HepG2 (cell line): ENCODE data around the gene MTG1. TPM values are rescaled to one million over a fixed set of nuclear protein-coding genes. Genes with fewer than 3 reads are reported as not detected.

Experiments
- ATAC-seq: fragments of 200-7000 bp; cut with Tn5 transposase; 3 replicates; pipeline ENCODE4 v1.9.1; 2020; ENCODE audit warnings: mild to moderate bottlenecking, moderate library complexity
- BruUV-seq: library from RNA; stranded (reverse); fragments of 400-500 nt; replicated peaks from 2 replicates; lab custom pipeline; 2021; lab: Mats Ljungman, UMichigan
- CTCF ChIA-PET: fragments of 300-600 bp; formaldehyde crosslinking; extraction: SDS; loops from one replicate; lab custom pipeline; 2021; ENCODE audit warnings: low total read pairs, inconsistent platforms, low intra/inter-chr PET ratio; lab: Yijun Ruan, JAX
- POLR2A ChIA-PET: fragments of 350-600 bp; sonication (Branson Sonifier 250); formaldehyde crosslinking; loops from one replicate; lab custom pipeline; 2020; ENCODE audit warnings: antibody characterized with exemption, inconsistent platforms; lab: Yijun Ruan, JAX
- DNase-seq: peaks from one replicate; pipeline ENCODE4 v3.0.0-alpha.2; 2015; ENCODE audit warnings: low spot score
- FAIRE-seq: peaks from 3 replicates; lab custom pipeline; 2011; peaks lifted over from hg19 to GRCh38; lab: Jason Lieb, UNC
- H2AFZ ChIP-seq: one replicate; pipeline ENCODE4 v1.6.1; 2011; ENCODE audit warnings: low read length, inconsistent platforms
- H3K27ac ChIP-seq: fragments of 300-600 bp; 3 replicates; pipeline ENCODE4 v1.8.0; 2011; ENCODE audit warnings: mixed run types, mild to moderate bottlenecking, mixed read lengths, low read length, inconsistent platforms; ENCODE audit not compliant: insufficient read depth; ENCODE audit errors: extremely low read length
- H3K27me3 ChIP-seq, 2 experiments: fragments of 200-600 bp in 1 of 2; 2 replicates in 1 of 2; 3 replicates in 1 of 2; pipeline versions ENCODE4 v1.6.0 to v1.8.0; 2011; ENCODE audit warnings: low read length in 2 of 2, mild to moderate bottlenecking in 2 of 2, moderate library complexity in 2 of 2, inconsistent platforms in 1 of 2; ENCODE audit not compliant: insufficient read depth in 2 of 2, control insufficient read depth in 1 of 2
- H3K36me3 ChIP-seq, 2 experiments: fragments of 200-600 bp in 1 of 2; replicated peaks in 1 of 2; 2 replicates in 1 of 2; 3 replicates in 1 of 2; pipeline versions ENCODE4 v1.5.1 to v1.8.0; 2011; ENCODE audit warnings: low read length in 2 of 2, inconsistent platforms in 1 of 2; ENCODE audit not compliant: insufficient read depth in 2 of 2, control insufficient read depth in 1 of 2
- H3K4me1 ChIP-seq: 2 replicates; pipeline ENCODE4 v1.5.1; 2012; ENCODE audit warnings: low read length, inconsistent platforms; ENCODE audit not compliant: insufficient read depth
- H3K4me2 ChIP-seq: 2 replicates; pipeline ENCODE4 v1.6.0; 2011; ENCODE audit warnings: low read depth, low read length, inconsistent platforms
- H3K4me3 ChIP-seq, 3 experiments: fragments of 200-600 bp in 1 of 3; sonication (generic), shearing (Covaris generic) in 1 of 3; replicated peaks in 1 of 3; 2 replicates each; pipeline ENCODE4 v1.5.1; 2011 to 2016; ENCODE audit warnings: low read length in 3 of 3, inconsistent platforms in 2 of 3, low read depth in 2 of 3, mild to moderate bottlenecking in 2 of 3, control low read depth in 1 of 3, mixed read lengths in 1 of 3; ENCODE audit not compliant: insufficient read depth in 1 of 3
- H3K79me2 ChIP-seq: one replicate; pipeline ENCODE4 v1.6.1; 2011; ENCODE audit warnings: low read length, inconsistent platforms; ENCODE audit not compliant: insufficient read depth
- H3K9ac ChIP-seq: 2 replicates; pipeline ENCODE4 v1.6.0; 2011; ENCODE audit warnings: mild to moderate bottlenecking, low read depth, low read length, inconsistent platforms; ENCODE audit not compliant: insufficient read depth
- H3K9me3 ChIP-seq: 2 replicates; pipeline ENCODE4 v1.5.1; 2012; ENCODE audit warnings: mild to moderate bottlenecking, low read length
- H4K20me1 ChIP-seq: 2 replicates; pipeline ENCODE4 v1.6.0; 2011; ENCODE audit warnings: inconsistent platforms, mild to moderate bottlenecking, low read length, moderate library complexity; ENCODE audit not compliant: insufficient read depth
- ETV5 ChIP-seq: IDR thresholded peaks from 2 replicates; pipeline ENCODE4 v1.6.1; 2018; ENCODE audit warnings: missing biosample characterization, missing genetic modification reagents, inconsistent platforms, borderline replicate concordance
- HBP1 ChIP-seq: IDR thresholded peaks from 2 replicates; pipeline ENCODE4 v1.6.1; 2016; ENCODE audit warnings: low read depth, control low read depth
- PCBP2 ChIP-seq: fragments of 200-400 bp; formaldehyde crosslinking; optimal IDR thresholded peaks from 2 replicates; pipeline ENCODE3; 2018; ENCODE audit warnings: low read length, low read depth; ENCODE audit not compliant: poor library complexity, severe bottlenecking
- RFXANK ChIP-seq: IDR thresholded peaks from 2 replicates; pipeline ENCODE4 v1.6.1; 2016
- ZNF138 ChIP-seq: sonication (generic); formaldehyde crosslinking; IDR thresholded peaks from 2 replicates; pipeline ENCODE4 v1.5.0; 2020; ENCODE audit warnings: mild to moderate bottlenecking, low read depth, missing genetic modification reagents
- ZNF749 ChIP-seq: sonication (generic); formaldehyde crosslinking; IDR thresholded peaks from 2 replicates; pipeline ENCODE4 v1.8.0; 2022; ENCODE audit warnings: mild to moderate bottlenecking, missing genetic modification reagents, moderate library complexity, borderline replicate concordance
- ZNF768 ChIP-seq: sonication (generic); formaldehyde crosslinking; IDR thresholded peaks from 2 replicates; pipeline ENCODE4 v1.4.0; 2020; ENCODE audit warnings: missing genetic modification reagents
- WGBS: methylation state at CpG from one replicate; pipeline ENCODE4 v1.1.6; 2017; ENCODE audit warnings: low lambda C conversion rate; 5-methylcytosine and 5-hydroxymethylcytosine counted together
- in situ Hi-C: cut with HindIII; loops from 2 replicates; pipeline ENCODE4 v1.10.0; 2017; ENCODE audit warnings: low pct_unique_long_range_greater_than_20kb; ENCODE audit not compliant: extremely low pct_ligation_motif_present
- intact Hi-C: fragments of 100-400 bp; cut with micrococcal nuclease; formaldehyde crosslinking; loops from one replicate; pipeline ENCODE4 v1.10.0; 2022; ENCODE audit not compliant: unreplicated experiment
- polyA plus RNA-seq, 8 experiments: library from polyadenylated mRNA; depleted of rRNA in 3 of 8; stranded (reverse) in 7 of 8; unstranded in 1 of 8; fragments of >200 nt; fragmentation: Illumina TruSeq in 4 of 8; extraction: Trizol in 4 of 8; gene quantifications; 2 replicates each; pipeline versions ENCODE4 v1.2.1 to v1.2.3, GENCODE V29; 2011 to 2016; ENCODE audit warnings: low read depth in 4 of 8, missing spikeins in 1 of 8, mixed read lengths in 1 of 8; ENCODE audit not compliant: insufficient read depth in 1 of 8
- total RNA-seq, 5 experiments: library from RNA; depleted of rRNA; stranded (reverse); fragments of >200 nt; fragmentation: Illumina TruSeq; extraction: Trizol; gene quantifications; 2 replicates each; pipeline ENCODE4 v1.2.3, GENCODE V29; 2016; ENCODE audit warnings: low read depth in 1 of 5
- TF ChIP-seq, protein P1 (sequence below): sonication (generic); formaldehyde crosslinking; IDR thresholded peaks from 2 replicates; pipeline ENCODE4 v1.4.0; 2020; ENCODE audit warnings: missing genetic modification reagents
- TF ChIP-seq, protein P2 (sequence below): sonication (generic); formaldehyde crosslinking; IDR thresholded peaks from 2 replicates; pipeline ENCODE4 v1.9.0; 2021; ENCODE audit warnings: mild to moderate bottlenecking, missing genetic modification reagents

MTG1 gene
- total and polyA plus RNA-seq, 2 of the 13 experiments (the other 11 are each of a cell fraction or from before 2014, with no cell fraction given): 42.0 to 103 TPM

DNA sequence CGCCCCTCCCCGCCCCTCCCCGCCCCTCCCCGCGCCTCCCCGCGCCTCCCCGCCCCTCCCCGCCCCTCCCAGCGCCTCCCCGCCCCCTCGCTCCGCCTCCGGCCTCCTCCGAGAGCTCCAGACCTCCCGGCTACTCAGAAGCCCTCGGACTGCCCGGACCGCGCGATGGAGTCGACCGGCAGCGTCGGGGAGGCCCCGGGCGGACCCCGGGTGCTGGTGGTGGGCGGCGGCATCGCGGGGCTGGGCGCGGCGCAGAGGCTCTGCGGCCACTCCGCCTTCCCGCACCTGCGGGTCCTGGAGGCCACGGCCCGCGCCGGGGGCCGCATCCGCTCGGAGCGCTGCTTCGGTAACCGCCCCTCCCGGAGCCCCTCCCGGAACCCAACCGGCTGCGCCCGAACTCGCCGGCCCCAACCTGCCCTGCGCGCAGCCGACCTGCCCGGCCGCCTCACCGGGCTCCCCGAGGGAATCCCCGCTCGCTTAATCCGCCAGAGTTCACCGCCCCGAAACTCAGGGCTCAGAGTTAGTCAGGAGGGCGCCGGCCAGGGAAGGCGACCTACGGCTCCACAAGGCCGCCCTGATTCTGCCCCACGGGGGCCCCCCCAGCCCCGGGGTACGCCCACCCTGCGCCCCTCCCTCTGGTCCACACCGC, 14.7 kb upstream of the MTG1 start, which contains the start of gene PAOX:
TSS of gene PAOX (plus strand) at position 111 of the 649 bp plus-strand sequence. CDS start at position 166, 55 bp downstream.
- ChIA-PET CTCF (no interaction called here), POLR2A (interaction anchor here (1.9 to 4.6 kb wide), 5 partner anchors 16 to 50 kb away, joined by 5 to 78 read pairs (median 21); partner anchors contain the start of genes FUOM, MTG1 and PRAP1)
- in situ Hi-C loops (no loop called here), intact Hi-C loops (loop anchor here (10.0 kb wide), 1 partner anchor 54 kb away; no protein-coding TSS in a partner anchor)
- no peak for DNase-seq
- Histone ChIP-seq H3K4me1 (peaks cover 20% of the 10 kb centered on the region), H3K9ac (peak within 1 kb of the TSS; percentile 79), H4K20me1 (no peaks in the 10 kb centered on the region), H3K36me3 (no peaks in the 10 kb centered on the region), H3K27me3 (peaks cover 0 to 3% of the 10 kb centered on the region in 2 experiments; a peak in 2 of 5 replicates), H3K4me3 (peak within 1 kb of the TSS; percentile 56 to 86 (median 72)), H3K9me3 (no peaks in the 10 kb centered on the region), H3K27ac (peak within 1 kb of the TSS; percentile 82), H2AFZ (no peak within 1 kb of the TSS), H3K79me2 (no peaks in the 10 kb centered on the region), H3K4me2 (peak within 1 kb of the TSS; percentile 93)
- WGBS: 67% methylated on average over 52 of the region's 78 CpGs
- no peak for FAIRE-seq
- ATAC-seq: peak; percentile 40
- BruUV-seq: no TSS peak
- TF ChIP-seq ZNF768 (no peak), ZNF138 (no peak), PCBP2 (no peak), RFXANK (CRISPR knock-in tag) (no peak), HBP1 (CRISPR knock-in tag) (no peak), ETV5 (no peak), ZNF749 (CRISPR knock-in tag) (no peak)
- TF ChIP-seq, protein P1, sequence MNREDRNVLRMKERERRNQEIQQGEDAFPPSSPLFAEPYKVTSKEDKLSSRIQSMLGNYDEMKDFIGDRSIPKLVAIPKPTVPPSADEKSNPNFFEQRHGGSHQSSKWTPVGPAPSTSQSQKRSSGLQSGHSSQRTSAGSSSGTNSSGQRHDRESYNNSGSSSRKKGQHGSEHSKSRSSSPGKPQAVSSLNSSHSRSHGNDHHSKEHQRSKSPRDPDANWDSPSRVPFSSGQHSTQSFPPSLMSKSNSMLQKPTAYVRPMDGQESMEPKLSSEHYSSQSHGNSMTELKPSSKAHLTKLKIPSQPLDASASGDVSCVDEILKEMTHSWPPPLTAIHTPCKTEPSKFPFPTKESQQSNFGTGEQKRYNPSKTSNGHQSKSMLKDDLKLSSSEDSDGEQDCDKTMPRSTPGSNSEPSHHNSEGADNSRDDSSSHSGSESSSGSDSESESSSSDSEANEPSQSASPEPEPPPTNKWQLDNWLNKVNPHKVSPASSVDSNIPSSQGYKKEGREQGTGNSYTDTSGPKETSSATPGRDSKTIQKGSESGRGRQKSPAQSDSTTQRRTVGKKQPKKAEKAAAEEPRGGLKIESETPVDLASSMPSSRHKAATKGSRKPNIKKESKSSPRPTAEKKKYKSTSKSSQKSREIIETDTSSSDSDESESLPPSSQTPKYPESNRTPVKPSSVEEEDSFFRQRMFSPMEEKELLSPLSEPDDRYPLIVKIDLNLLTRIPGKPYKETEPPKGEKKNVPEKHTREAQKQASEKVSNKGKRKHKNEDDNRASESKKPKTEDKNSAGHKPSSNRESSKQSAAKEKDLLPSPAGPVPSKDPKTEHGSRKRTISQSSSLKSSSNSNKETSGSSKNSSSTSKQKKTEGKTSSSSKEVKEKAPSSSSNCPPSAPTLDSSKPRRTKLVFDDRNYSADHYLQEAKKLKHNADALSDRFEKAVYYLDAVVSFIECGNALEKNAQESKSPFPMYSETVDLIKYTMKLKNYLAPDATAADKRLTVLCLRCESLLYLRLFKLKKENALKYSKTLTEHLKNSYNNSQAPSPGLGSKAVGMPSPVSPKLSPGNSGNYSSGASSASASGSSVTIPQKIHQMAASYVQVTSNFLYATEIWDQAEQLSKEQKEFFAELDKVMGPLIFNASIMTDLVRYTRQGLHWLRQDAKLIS (CRISPR knock-in tag): no peak
- TF ChIP-seq, protein P2, sequence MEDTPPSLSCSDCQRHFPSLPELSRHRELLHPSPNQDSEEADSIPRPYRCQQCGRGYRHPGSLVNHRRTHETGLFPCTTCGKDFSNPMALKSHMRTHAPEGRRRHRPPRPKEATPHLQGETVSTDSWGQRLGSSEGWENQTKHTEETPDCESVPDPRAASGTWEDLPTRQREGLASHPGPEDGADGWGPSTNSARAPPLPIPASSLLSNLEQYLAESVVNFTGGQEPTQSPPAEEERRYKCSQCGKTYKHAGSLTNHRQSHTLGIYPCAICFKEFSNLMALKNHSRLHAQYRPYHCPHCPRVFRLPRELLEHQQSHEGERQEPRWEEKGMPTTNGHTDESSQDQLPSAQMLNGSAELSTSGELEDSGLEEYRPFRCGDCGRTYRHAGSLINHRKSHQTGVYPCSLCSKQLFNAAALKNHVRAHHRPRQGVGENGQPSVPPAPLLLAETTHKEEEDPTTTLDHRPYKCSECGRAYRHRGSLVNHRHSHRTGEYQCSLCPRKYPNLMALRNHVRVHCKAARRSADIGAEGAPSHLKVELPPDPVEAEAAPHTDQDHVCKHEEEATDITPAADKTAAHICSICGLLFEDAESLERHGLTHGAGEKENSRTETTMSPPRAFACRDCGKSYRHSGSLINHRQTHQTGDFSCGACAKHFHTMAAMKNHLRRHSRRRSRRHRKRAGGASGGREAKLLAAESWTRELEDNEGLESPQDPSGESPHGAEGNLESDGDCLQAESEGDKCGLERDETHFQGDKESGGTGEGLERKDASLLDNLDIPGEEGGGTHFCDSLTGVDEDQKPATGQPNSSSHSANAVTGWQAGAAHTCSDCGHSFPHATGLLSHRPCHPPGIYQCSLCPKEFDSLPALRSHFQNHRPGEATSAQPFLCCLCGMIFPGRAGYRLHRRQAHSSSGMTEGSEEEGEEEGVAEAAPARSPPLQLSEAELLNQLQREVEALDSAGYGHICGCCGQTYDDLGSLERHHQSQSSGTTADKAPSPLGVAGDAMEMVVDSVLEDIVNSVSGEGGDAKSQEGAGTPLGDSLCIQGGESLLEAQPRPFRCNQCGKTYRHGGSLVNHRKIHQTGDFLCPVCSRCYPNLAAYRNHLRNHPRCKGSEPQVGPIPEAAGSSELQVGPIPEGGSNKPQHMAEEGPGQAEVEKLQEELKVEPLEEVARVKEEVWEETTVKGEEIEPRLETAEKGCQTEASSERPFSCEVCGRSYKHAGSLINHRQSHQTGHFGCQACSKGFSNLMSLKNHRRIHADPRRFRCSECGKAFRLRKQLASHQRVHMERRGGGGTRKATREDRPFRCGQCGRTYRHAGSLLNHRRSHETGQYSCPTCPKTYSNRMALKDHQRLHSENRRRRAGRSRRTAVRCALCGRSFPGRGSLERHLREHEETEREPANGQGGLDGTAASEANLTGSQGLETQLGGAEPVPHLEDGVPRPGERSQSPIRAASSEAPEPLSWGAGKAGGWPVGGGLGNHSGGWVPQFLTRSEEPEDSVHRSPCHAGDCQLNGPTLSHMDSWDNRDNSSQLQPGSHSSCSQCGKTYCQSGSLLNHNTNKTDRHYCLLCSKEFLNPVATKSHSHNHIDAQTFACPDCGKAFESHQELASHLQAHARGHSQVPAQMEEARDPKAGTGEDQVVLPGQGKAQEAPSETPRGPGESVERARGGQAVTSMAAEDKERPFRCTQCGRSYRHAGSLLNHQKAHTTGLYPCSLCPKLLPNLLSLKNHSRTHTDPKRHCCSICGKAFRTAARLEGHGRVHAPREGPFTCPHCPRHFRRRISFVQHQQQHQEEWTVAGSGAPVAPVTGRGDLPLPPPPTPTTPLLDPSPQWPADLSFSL: no peak
